Smooth muscle cell (in vitro differentiated cells): ENCODE measurements around the gene C2orf92. TPM values are rescaled to one million over a fixed set of nuclear protein-coding genes. Genes with fewer than 3 reads are reported as not detected.

Source experiments
- DNase-seq: peaks from one replicate; lab custom pipeline; 2025; ENCODE audit not compliant: unreplicated experiment; lab: John Stamatoyannopoulos, UW
- H2AFZ ChIP-seq: fragments of 200-600 bp; sonication (generic); 2 replicates; pipeline ENCODE4 v1.6.0; 2016; ENCODE audit warnings: antibody characterized with exemption, low read depth, mild to moderate bottlenecking
- H3F3A ChIP-seq: fragments of 200-600 bp; sonication (generic); 2 replicates; pipeline ENCODE4 v1.6.0; 2017; ENCODE audit warnings: antibody characterized with exemption, low read depth
- H3K27ac ChIP-seq: fragments of 200-600 bp; sonication (generic); 2 replicates; pipeline ENCODE4 v1.5.1; 2016; ENCODE audit warnings: low read depth, mild to moderate bottlenecking
- H3K27me3 ChIP-seq: fragments of 200-600 bp; sonication (generic); 2 replicates; pipeline ENCODE4 v1.6.1; 2016; ENCODE audit warnings: low read depth, mild to moderate bottlenecking
- H3K36me3 ChIP-seq: fragments of 200-600 bp; sonication (generic); 2 replicates; pipeline ENCODE4 v1.5.1; 2016; ENCODE audit warnings: low read depth
- H3K4me1 ChIP-seq: fragments of 200-600 bp; sonication (generic); 2 replicates; pipeline ENCODE4 v1.5.1; 2016; ENCODE audit warnings: low read depth
- H3K4me2 ChIP-seq: fragments of 200-600 bp; sonication (generic); 2 replicates; pipeline ENCODE4 v1.6.0; 2016; ENCODE audit warnings: mild to moderate bottlenecking
- H3K4me3 ChIP-seq: fragments of 200-600 bp; sonication (generic); 2 replicates; pipeline ENCODE4 v1.5.1; 2016; ENCODE audit warnings: mild to moderate bottlenecking
- H3K79me2 ChIP-seq: fragments of 200-600 bp; sonication (generic); 2 replicates; pipeline ENCODE4 v1.6.0; 2016; ENCODE audit warnings: low read depth, mild to moderate bottlenecking
- H3K9ac ChIP-seq: fragments of 200-600 bp; sonication (generic); 2 replicates; pipeline ENCODE4 v1.6.0; 2016; ENCODE audit warnings: low read depth
- H3K9me3 ChIP-seq: fragments of 200-600 bp; sonication (generic); replicated peaks from 2 replicates; pipeline ENCODE4 v1.5.1; 2016; ENCODE audit warnings: low read depth
- H4K20me1 ChIP-seq: fragments of 200-600 bp; sonication (generic); 2 replicates; pipeline ENCODE4 v1.6.0; 2016; ENCODE audit warnings: low read depth
- CTCF ChIP-seq: fragments of 200-600 bp; sonication (generic); IDR thresholded peaks from 2 replicates; pipeline ENCODE4 v1.5.1; 2017; ENCODE audit warnings: borderline replicate concordance, mild to moderate bottlenecking, antibody characterized with exemption; ENCODE audit not compliant: insufficient read depth, poor library complexity, severe bottlenecking
- WGBS: methylation state at CpG from one replicate; pipeline ENCODE4 v1.1.7; 2016; ENCODE audit warnings: low lambda C conversion rate; 5-methylcytosine and 5-hydroxymethylcytosine counted together
- polyA plus RNA-seq: library from polyadenylated mRNA; unstranded; fragments of >200 nt; fragmentation: Nextera tagmentation; extraction: Ambion mirVana; gene quantifications from 2 replicates; pipeline ENCODE4 v1.2.1, GENCODE V29; 2016
- total RNA-seq: library from RNA; depleted of rRNA; stranded (reverse); fragments of >200 nt; gene quantifications from 2 replicates; pipeline ENCODE4 v1.2.3, GENCODE V29; 2014

Gene C2orf92
- total and polyA plus RNA-seq, 2 experiments from 2014 or later, result 1.0 to 7.2 TPM

GRCh38 chr2:97728091-97728731 is 58.7 kb downstream of the C2orf92 start:
- Histone ChIP-seq H3F3A (no peaks in the 10 kb centered on the region), H4K20me1 (no peaks in the 10 kb centered on the region), H3K27ac (no peak overlapping the region)

GRCh38 chr2:97730245-97730644 is 60.7 kb downstream of the C2orf92 start:
- H3F3A ChIP-seq, result no peaks in the 10 kb centered on the region
- no peaks in the 10 kb centered on the region for H3K36me3 ChIP-seq
- 100% methylated on average over 1 of the region's 1 CpG for WGBS
- no peak overlapping the region for H3K27ac ChIP-seq
- TF ChIP-seq CTCF, result no peak
- H3K9ac ChIP-seq, result no peak overlapping the region
- no peaks in the 10 kb centered on the region for H3K4me1 ChIP-seq
- DNase-seq, result no peak
- no peak overlapping the region for H3K4me2 ChIP-seq
- no peak overlapping the region for H2AFZ ChIP-seq
- H3K27me3 ChIP-seq, result no peaks in the 10 kb centered on the region
- H3K79me2 ChIP-seq, result no peaks in the 10 kb centered on the region
- H3K9me3 ChIP-seq, result no peaks in the 10 kb centered on the region
- no peak overlapping the region for H3K4me3 ChIP-seq
- H4K20me1 ChIP-seq, result no peaks in the 10 kb centered on the region

More at GRCh38 chr2:97728091-97728731, 58.7 kb downstream of the C2orf92 start:
- Histone ChIP-seq H3K9me3 (no peaks in the 10 kb centered on the region), H3K4me1 (no peaks in the 10 kb centered on the region), H3K4me2 (no peak overlapping the region), H3K36me3 (no peaks in the 10 kb centered on the region), H2AFZ (no peak overlapping the region), H3K9ac (no peak overlapping the region), H3K4me3 (no peak overlapping the region), H3K27me3 (no peaks in the 10 kb centered on the region), H3K79me2 (no peaks in the 10 kb centered on the region)
- no peak for TF ChIP-seq CTCF
- 82% methylated on average over 12 of the region's 12 CpGs for WGBS
- no peak for DNase-seq

GRCh38 chr2:97731274-97732020 is 61.9 kb downstream of the C2orf92 start:
- Histone ChIP-seq H3F3A (no peaks in the 10 kb centered on the region), H3K4me3 (no peak overlapping the region), H3K9me3 (no peaks in the 10 kb centered on the region), H3K36me3 (no peaks in the 10 kb centered on the region), H3K9ac (no peak overlapping the region), H3K27ac (no peak overlapping the region), H3K4me2 (no peak overlapping the region), H2AFZ (no peak overlapping the region), H4K20me1 (no peaks in the 10 kb centered on the region), H3K4me1 (no peaks in the 10 kb centered on the region), H3K27me3 (no peaks in the 10 kb centered on the region), H3K79me2 (no peaks in the 10 kb centered on the region)
- no peak for DNase-seq
- WGBS, result 95% methylated on average over 12 of the region's 12 CpGs
- no peak for TF ChIP-seq CTCF
